Neural progenitor cell (in vitro differentiated cells): ENCODE data around the gene TGM3.

Experiments used
- CTCF ChIP-seq: fragments of 200-600 bp; sonication (generic); IDR thresholded peaks from 2 replicates; pipeline ENCODE4 v1.5.1; 2017; ENCODE audit warnings: antibody characterized with exemption, mild to moderate bottlenecking
- EZH2 ChIP-seq: fragments of 200-600 bp; sonication (generic); IDR thresholded peaks from 2 replicates; pipeline ENCODE4 v1.6.1; 2017; ENCODE audit warnings: antibody characterized with exemption, mild to moderate bottlenecking, moderate library complexity

- TF ChIP-seq EZH2 (no peak), CTCF (no peak)
Observed at GRCh38 chr20:2381303-2381702, 85.5 kb downstream of the TGM3 start.
